ENCODE measurements around the gene KCNJ3.

The KCNJ3 gene

GRCh38 chr2:154681741-154682140 lies 16.8 kb upstream of the KCNJ3 start:
- H3K9ac ChIP-seq (ENCODE audit: insufficient read length, low read depth) = no peak overlapping the region
- no peaks in the 10 kb centered on the region for H3K9me3 ChIP-seq (ENCODE audit: insufficient read depth, low read length)
- H3K36me3 ChIP-seq (ENCODE audit: insufficient read depth, insufficient read length, low read length) = no peaks in the 10 kb centered on the region
- no peak for DNase-seq (ENCODE audit: low read depth, low spot score)
- H3K4me3 ChIP-seq (ENCODE audit: insufficient read length, low read depth) = no peak overlapping the region
- no peak for TF ChIP-seq YY1 (IDR thresholded peaks at IDR 0.05; ENCODE audit: insufficient read depth, insufficient read length)
- TF ChIP-seq SUZ12 (IDR thresholded peaks at IDR 0.05; ENCODE audit: extremely low read depth, insufficient read depth, insufficient read length) = no peak
- TF ChIP-seq ZNF274 (IDR thresholded peaks at IDR 0.05; ENCODE audit: low read depth, low read length) = no peak
- no peaks in the 10 kb centered on the region for H3K27me3 ChIP-seq (ENCODE audit: insufficient read depth, insufficient read length)
- H3K4me1 ChIP-seq (ENCODE audit: insufficient read depth, insufficient read length) = no peaks in the 10 kb centered on the region

DNA sequence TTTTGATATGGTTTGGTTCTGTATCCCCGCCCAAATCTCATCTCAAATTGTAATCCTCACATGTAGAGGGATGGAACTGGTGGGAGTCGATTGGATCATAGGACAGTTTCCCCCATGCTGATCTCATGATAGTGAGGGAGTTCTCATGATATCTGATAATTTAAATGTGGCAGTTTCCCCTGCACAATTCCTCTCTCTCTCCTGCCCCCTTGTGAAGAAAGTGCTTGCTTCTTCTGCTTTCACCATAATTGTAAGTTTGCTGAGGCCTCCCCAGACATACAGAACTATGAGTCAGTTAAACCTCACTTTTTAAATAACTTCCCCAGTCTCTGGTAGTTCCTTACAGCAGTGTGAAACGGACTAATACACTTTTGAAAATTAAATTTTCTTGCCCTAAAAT lies 12.3 kb upstream of the KCNJ3 start:
- DNase-seq (ENCODE audit: low read depth, low spot score) = no peak
- H3K4me1 ChIP-seq (ENCODE audit: insufficient read depth, insufficient read length) = no peaks in the 10 kb centered on the region
- no peaks in the 10 kb centered on the region for H3K27me3 ChIP-seq (ENCODE audit: insufficient read depth, insufficient read length)
- H3K9me3 ChIP-seq (ENCODE audit: insufficient read depth, low read length) = no peaks in the 10 kb centered on the region
- no peaks in the 10 kb centered on the region for H3K36me3 ChIP-seq (ENCODE audit: insufficient read depth, insufficient read length, low read length)
- no peak overlapping the region for H3K9ac ChIP-seq (ENCODE audit: insufficient read length, low read depth)
- no peak overlapping the region for H3K4me3 ChIP-seq (ENCODE audit: insufficient read length, low read depth)
- TF ChIP-seq SUZ12 (IDR thresholded peaks at IDR 0.05; ENCODE audit: extremely low read depth, insufficient read depth, insufficient read length) (no peak), YY1 (IDR thresholded peaks at IDR 0.05; ENCODE audit: insufficient read depth, insufficient read length) (no peak)

- Histone ChIP-seq H3K9me3 (ENCODE audit: insufficient read depth, low read length) (no peaks in the 10 kb centered on the region), H3K9ac (ENCODE audit: insufficient read length, low read depth) (no peak overlapping the region), H3K4me3 (ENCODE audit: insufficient read length, low read depth) (no peak overlapping the region), H3K36me3 (ENCODE audit: insufficient read depth, insufficient read length, low read length) (no peaks in the 10 kb centered on the region), H3K27me3 (ENCODE audit: insufficient read depth, insufficient read length) (no peaks in the 10 kb centered on the region), H3K4me1 (ENCODE audit: insufficient read depth, insufficient read length) (no peaks in the 10 kb centered on the region)
- TF ChIP-seq SUZ12 (IDR thresholded peaks at IDR 0.05; ENCODE audit: extremely low read depth, insufficient read depth, insufficient read length) (no peak), ZNF274 (IDR thresholded peaks at IDR 0.05; ENCODE audit: low read depth, low read length) (no peak), YY1 (IDR thresholded peaks at IDR 0.05; ENCODE audit: insufficient read depth, insufficient read length) (no peak)
- DNase-seq (ENCODE audit: low read depth, low spot score) = no peak
Observed at GRCh38 chr2:154688373-154688772, 10.1 kb upstream of the KCNJ3 start.

DNA sequence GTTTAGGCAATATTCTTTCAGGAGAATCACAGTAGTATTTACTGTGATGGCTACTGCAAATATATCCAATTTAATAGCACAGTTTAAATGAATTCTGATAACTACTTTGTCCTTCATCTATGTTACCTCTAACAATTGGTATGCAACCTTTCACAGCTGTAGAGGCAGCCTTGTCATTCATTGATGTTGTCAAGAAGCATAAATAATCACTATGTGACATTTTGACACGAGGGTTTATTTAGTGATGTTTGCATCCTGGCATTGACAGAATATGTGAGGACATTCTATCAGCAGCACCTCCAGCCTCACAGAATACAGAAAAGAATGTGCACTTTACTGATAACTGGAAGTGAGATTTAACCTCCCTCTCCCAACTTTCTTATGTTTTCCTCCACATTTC lies 9.3 kb upstream of the KCNJ3 start:
- no peaks in the 10 kb centered on the region for H3K9me3 ChIP-seq (ENCODE audit: insufficient read depth, low read length)
- no peaks in the 10 kb centered on the region for H3K27me3 ChIP-seq (ENCODE audit: insufficient read depth, insufficient read length)
- H3K36me3 ChIP-seq (ENCODE audit: insufficient read depth, insufficient read length, low read length) = no peaks in the 10 kb centered on the region
- no peak for DNase-seq (ENCODE audit: low read depth, low spot score)
- H3K9ac ChIP-seq (ENCODE audit: insufficient read length, low read depth) = no peak overlapping the region
- H3K4me3 ChIP-seq (ENCODE audit: insufficient read length, low read depth) = no peak overlapping the region
- no peaks in the 10 kb centered on the region for H3K4me1 ChIP-seq (ENCODE audit: insufficient read depth, insufficient read length)
- no peak for TF ChIP-seq SUZ12 (IDR thresholded peaks at IDR 0.05; ENCODE audit: extremely low read depth, insufficient read depth, insufficient read length)
- no peak for TF ChIP-seq ZNF274 (IDR thresholded peaks at IDR 0.05; ENCODE audit: low read depth, low read length)
- no peak for TF ChIP-seq YY1 (IDR thresholded peaks at IDR 0.05; ENCODE audit: insufficient read depth, insufficient read length)

GRCh38 chr2:154692927-154693326 lies 5.6 kb upstream of the KCNJ3 start:
- Histone ChIP-seq H3K4me1 (ENCODE audit: insufficient read depth, insufficient read length) (no peaks in the 10 kb centered on the region), H3K9me3 (ENCODE audit: insufficient read depth, low read length) (no peaks in the 10 kb centered on the region), H3K27me3 (ENCODE audit: insufficient read depth, insufficient read length) (peaks cover 24% of the 10 kb centered on the region), H3K4me3 (ENCODE audit: insufficient read length, low read depth) (no peak overlapping the region), H3K9ac (ENCODE audit: insufficient read length, low read depth) (no peak overlapping the region), H3K36me3 (ENCODE audit: insufficient read depth, insufficient read length, low read length) (no peaks in the 10 kb centered on the region)
- TF ChIP-seq YY1 (IDR thresholded peaks at IDR 0.05; ENCODE audit: insufficient read depth, insufficient read length) (no peak), ZNF274 (IDR thresholded peaks at IDR 0.05; ENCODE audit: low read depth, low read length) (no peak)
- no peak for DNase-seq (ENCODE audit: low read depth, low spot score)

- Histone ChIP-seq H3K36me3 (ENCODE audit: insufficient read depth, insufficient read length, low read length) (no peaks in the 10 kb centered on the region), H3K9ac (ENCODE audit: insufficient read length, low read depth) (no peak overlapping the region), H3K9me3 (ENCODE audit: insufficient read depth, low read length) (no peaks in the 10 kb centered on the region), H3K4me3 (ENCODE audit: insufficient read length, low read depth) (no peak overlapping the region), H3K27me3 (ENCODE audit: insufficient read depth, insufficient read length) (peaks cover 32% of the 10 kb centered on the region), H3K4me1 (ENCODE audit: insufficient read depth, insufficient read length) (peaks cover 3% of the 10 kb centered on the region)
- DNase-seq (ENCODE audit: low read depth, low spot score) = no peak
- TF ChIP-seq YY1 (IDR thresholded peaks at IDR 0.05; ENCODE audit: insufficient read depth, insufficient read length) (no peak), SUZ12 (IDR thresholded peaks at IDR 0.05; ENCODE audit: extremely low read depth, insufficient read depth, insufficient read length) (no peak), ZNF274 (IDR thresholded peaks at IDR 0.05; ENCODE audit: low read depth, low read length) (no peak)
Observed at GRCh38 chr2:154693741-154694340, 4.7 kb upstream of the KCNJ3 start.

GRCh38 chr2:154694881-154695280 lies 3.6 kb upstream of the KCNJ3 start:
- H3K4me1 ChIP-seq (ENCODE audit: insufficient read depth, insufficient read length) = peaks cover 5% of the 10 kb centered on the region
- no peaks in the 10 kb centered on the region for H3K36me3 ChIP-seq (ENCODE audit: insufficient read depth, insufficient read length, low read length)
- TF ChIP-seq SUZ12 (IDR thresholded peaks at IDR 0.05; ENCODE audit: extremely low read depth, insufficient read depth, insufficient read length) = no peak
- TF ChIP-seq ZNF274 (IDR thresholded peaks at IDR 0.05; ENCODE audit: low read depth, low read length) = no peak
- no peak for TF ChIP-seq YY1 (IDR thresholded peaks at IDR 0.05; ENCODE audit: insufficient read depth, insufficient read length)
- H3K27me3 ChIP-seq (ENCODE audit: insufficient read depth, insufficient read length) = peaks cover 43% of the 10 kb centered on the region
- no peaks in the 10 kb centered on the region for H3K9me3 ChIP-seq (ENCODE audit: insufficient read depth, low read length)
- no peak overlapping the region for H3K9ac ChIP-seq (ENCODE audit: insufficient read length, low read depth)
- no peak overlapping the region for H3K4me3 ChIP-seq (ENCODE audit: insufficient read length, low read depth)
- DNase-seq (ENCODE audit: low read depth, low spot score) = no peak

Data from NT2/D1 (cell line).